Osteoblast (primary cell): ENCODE data around the gene SSR1. TPM values are rescaled to one million over a fixed set of nuclear protein-coding genes. Genes with fewer than 3 reads are reported as not detected.

ENCODE experiments used
- DNase-seq: peaks from one replicate; pipeline ENCODE4 v3.0.0; 2011; ENCODE audit warnings: low spot score, mixed read lengths; ENCODE audit not compliant: insufficient read length; ENCODE audit errors: missing footprints
- H2AFZ ChIP-seq: 2 replicates; pipeline ENCODE4 v1.6.0; 2011; ENCODE audit warnings: mild to moderate bottlenecking, low read length
- H3K27ac ChIP-seq: 2 replicates; pipeline ENCODE4 v1.5.1; 2011; ENCODE audit warnings: mild to moderate bottlenecking, low read depth, low read length, moderate library complexity
- H3K27me3 ChIP-seq: 2 replicates; pipeline ENCODE4 v1.6.0; 2012; ENCODE audit warnings: mild to moderate bottlenecking, control low read depth, inconsistent platforms, low read length, moderate library complexity; ENCODE audit not compliant: insufficient read depth
- H3K36me3 ChIP-seq: 2 replicates; pipeline ENCODE4 v1.5.1; 2011; ENCODE audit warnings: mild to moderate bottlenecking, low read length, control low read depth, moderate library complexity; ENCODE audit not compliant: insufficient read depth
- H3K4me1 ChIP-seq: 2 replicates; pipeline ENCODE4 v1.5.1; 2011; ENCODE audit warnings: mild to moderate bottlenecking, low read length, control low read depth, moderate library complexity; ENCODE audit not compliant: insufficient read depth
- H3K4me2 ChIP-seq: 2 replicates; pipeline ENCODE4 v1.6.0; 2011; ENCODE audit warnings: mild to moderate bottlenecking, low read length; ENCODE audit not compliant: insufficient read depth
- H3K4me3 ChIP-seq: fragments of 200-600 bp; sonication (generic); 3 replicates; pipeline ENCODE4 v1.5.1; 2012; ENCODE audit warnings: mild to moderate bottlenecking, low read length, inconsistent platforms; ENCODE audit not compliant: insufficient read depth
- H3K79me2 ChIP-seq: 2 replicates; pipeline ENCODE4 v1.6.0; 2012; ENCODE audit warnings: mild to moderate bottlenecking, low read length, control low read depth, inconsistent platforms; ENCODE audit not compliant: insufficient read depth
- H3K9me3 ChIP-seq: 2 replicates; pipeline ENCODE4 v1.5.1; 2011; ENCODE audit warnings: low read depth, low read length, control low read depth
- H4K20me1 ChIP-seq: 2 replicates; pipeline ENCODE4 v1.6.0; 2012; ENCODE audit warnings: mild to moderate bottlenecking, low read length, control low read depth; ENCODE audit not compliant: insufficient read depth
- total RNA-seq: library from RNA; depleted of rRNA; stranded (reverse); fragments of >200 nt; gene quantifications from 2 replicates; pipeline ENCODE4 v1.2.3, GENCODE V29; 2012
- TF ChIP-seq, protein P1 (sequence below): IDR thresholded peaks from 2 replicates; pipeline ENCODE4 v1.5.1; 2011; ENCODE audit warnings: mild to moderate bottlenecking, low read depth, low read length, moderate library complexity; ENCODE audit errors: extremely low read depth

The SSR1 gene
- total RNA-seq, 1 donor, result 89.4 TPM

DNA sequence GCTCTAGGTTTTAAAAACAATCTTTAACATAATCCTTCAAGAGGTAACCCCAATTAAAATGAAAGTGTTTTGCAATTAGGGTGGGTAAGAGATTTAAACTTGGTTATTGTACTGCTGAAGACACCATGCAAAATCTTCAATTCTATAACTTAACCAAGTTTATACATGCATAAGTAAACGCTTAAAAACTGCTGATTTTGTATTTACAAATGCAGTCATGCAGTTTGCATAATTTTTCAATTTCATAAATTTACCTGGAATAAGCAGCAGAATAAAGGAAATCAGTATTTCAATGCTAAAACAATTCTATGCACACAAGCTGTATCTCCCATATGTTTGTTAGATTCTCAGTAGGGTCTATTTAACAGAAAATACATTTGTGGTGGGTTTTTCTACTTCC, 22.9 kb downstream of the SSR1 start:
- Histone ChIP-seq H3K4me3 (no peak overlapping the region), H3K9me3 (no peaks in the 10 kb centered on the region), H3K27ac (no peak overlapping the region), H3K27me3 (no peaks in the 10 kb centered on the region), H2AFZ (no peak overlapping the region), H3K36me3 (peaks cover 95% of the 10 kb centered on the region), H3K4me1 (no peaks in the 10 kb centered on the region), H3K79me2 (peaks cover 2% of the 10 kb centered on the region), H4K20me1 (peaks cover under 1% of the 10 kb centered on the region), H3K4me2 (no peak overlapping the region)
- no peak for DNase-seq
- TF ChIP-seq, protein P1, sequence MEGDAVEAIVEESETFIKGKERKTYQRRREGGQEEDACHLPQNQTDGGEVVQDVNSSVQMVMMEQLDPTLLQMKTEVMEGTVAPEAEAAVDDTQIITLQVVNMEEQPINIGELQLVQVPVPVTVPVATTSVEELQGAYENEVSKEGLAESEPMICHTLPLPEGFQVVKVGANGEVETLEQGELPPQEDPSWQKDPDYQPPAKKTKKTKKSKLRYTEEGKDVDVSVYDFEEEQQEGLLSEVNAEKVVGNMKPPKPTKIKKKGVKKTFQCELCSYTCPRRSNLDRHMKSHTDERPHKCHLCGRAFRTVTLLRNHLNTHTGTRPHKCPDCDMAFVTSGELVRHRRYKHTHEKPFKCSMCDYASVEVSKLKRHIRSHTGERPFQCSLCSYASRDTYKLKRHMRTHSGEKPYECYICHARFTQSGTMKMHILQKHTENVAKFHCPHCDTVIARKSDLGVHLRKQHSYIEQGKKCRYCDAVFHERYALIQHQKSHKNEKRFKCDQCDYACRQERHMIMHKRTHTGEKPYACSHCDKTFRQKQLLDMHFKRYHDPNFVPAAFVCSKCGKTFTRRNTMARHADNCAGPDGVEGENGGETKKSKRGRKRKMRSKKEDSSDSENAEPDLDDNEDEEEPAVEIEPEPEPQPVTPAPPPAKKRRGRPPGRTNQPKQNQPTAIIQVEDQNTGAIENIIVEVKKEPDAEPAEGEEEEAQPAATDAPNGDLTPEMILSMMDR, result no peak

DNA sequence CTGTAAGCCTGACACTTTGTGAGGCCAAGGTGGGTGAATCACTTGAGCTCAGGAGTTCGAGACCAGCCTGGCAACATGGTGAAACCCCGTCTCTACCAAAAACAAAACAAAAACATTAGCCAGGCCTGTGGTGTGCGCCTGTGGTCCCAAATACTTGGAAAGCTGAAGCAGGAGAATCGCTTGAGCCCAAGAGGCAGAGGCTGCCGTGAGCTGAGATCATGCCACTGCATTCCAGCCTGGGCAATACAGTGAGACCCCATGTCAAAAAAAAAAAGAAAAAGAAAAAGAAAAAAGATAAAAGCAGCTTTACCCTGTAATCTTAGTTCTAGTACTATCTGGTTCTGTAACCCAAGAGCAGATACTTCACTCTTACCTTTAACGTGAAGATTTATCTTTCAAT, 27.6 kb downstream of the SSR1 start:
- H2AFZ ChIP-seq, result no peak overlapping the region
- H4K20me1 ChIP-seq, result peaks cover 3% of the 10 kb centered on the region
- H3K27ac ChIP-seq, result no peak overlapping the region
- H3K79me2 ChIP-seq, result no peaks in the 10 kb centered on the region
- H3K27me3 ChIP-seq, result no peaks in the 10 kb centered on the region
- H3K4me2 ChIP-seq, result no peak overlapping the region
- H3K36me3 ChIP-seq, result peaks cover 60% of the 10 kb centered on the region
- no peak overlapping the region for H3K4me3 ChIP-seq
- no peaks in the 10 kb centered on the region for H3K4me1 ChIP-seq
- TF ChIP-seq, protein P1, result no peak
- DNase-seq, result no peak
- no peaks in the 10 kb centered on the region for H3K9me3 ChIP-seq

DNA sequence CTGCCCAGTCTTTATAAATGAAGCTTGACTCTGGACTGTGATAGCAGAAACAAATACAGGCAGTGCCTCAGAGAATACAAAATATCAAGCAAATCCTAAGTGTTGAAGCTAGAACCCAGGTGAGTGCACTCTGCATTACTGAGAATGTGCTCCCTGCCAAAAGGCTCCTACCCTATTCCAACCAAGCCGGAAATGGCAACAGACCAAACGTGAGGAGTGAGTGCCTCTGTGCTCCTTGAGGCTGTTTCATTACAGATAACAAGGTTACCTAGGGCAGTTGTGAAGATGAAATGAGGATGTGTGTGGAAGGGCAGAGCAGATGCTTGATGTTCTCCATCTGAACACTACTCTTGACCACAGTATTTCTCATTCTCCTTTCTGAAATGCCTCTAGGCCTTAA, 29.3 kb downstream of the SSR1 start:
- Histone ChIP-seq H3K36me3 (peaks cover 43% of the 10 kb centered on the region), H3K4me3 (no peak overlapping the region), H2AFZ (no peak overlapping the region), H3K27ac (no peak overlapping the region), H3K79me2 (no peaks in the 10 kb centered on the region), H3K4me1 (no peaks in the 10 kb centered on the region), H3K9me3 (no peaks in the 10 kb centered on the region), H3K27me3 (no peaks in the 10 kb centered on the region), H4K20me1 (peaks cover 3% of the 10 kb centered on the region), H3K4me2 (no peak overlapping the region)
- no peak for DNase-seq
- TF ChIP-seq, protein P1, result no peak

DNA sequence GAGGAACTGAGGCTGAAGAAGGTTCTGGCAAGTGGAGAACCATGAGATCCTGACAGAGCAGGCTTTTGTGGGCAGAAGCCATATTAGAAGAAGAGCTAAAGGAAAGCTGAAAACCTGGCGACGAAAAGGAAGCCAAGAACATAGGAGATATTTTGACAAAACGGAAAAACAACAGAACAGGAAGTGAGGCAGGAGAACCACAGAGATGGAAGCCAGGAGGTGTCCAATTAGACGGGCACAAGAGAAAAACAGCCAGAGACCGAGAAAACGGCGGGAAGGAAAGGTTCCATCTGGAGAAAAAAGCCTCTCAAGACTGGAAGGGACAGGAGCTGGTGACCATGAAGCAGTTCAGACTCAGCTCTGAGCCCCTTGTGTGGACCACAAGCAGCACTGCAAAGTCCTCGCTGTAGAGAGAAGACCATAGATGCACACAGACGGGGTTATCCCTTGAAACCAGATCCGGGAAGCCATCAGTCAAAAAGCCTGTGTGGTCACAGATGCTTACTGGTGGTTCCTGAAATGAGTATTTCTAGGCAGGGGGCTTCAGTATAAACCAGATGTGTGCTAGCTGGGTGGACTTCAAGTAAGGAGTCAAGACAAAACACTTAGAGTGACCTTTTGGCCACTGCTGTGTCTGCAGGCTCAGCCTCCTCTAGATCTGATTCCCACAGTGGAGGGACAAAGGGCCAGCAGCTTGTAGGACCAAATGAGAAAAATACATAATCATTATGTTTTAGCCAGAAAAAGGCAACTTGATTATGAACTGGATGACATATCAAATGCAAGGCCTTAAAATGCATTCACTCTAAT, 30.7 kb downstream of the SSR1 start:
- no peak overlapping the region for H3K4me3 ChIP-seq
- peaks cover 30% of the 10 kb centered on the region for H3K36me3 ChIP-seq
- H3K4me1 ChIP-seq, result no peaks in the 10 kb centered on the region
- no peak overlapping the region for H2AFZ ChIP-seq
- DNase-seq, result peak; percentile 14
- H3K9me3 ChIP-seq, result no peaks in the 10 kb centered on the region
- TF ChIP-seq, protein P1, result no peak
- H3K79me2 ChIP-seq, result no peaks in the 10 kb centered on the region
- H3K27ac ChIP-seq, result no peak overlapping the region
- peaks cover 3% of the 10 kb centered on the region for H4K20me1 ChIP-seq
- no peaks in the 10 kb centered on the region for H3K27me3 ChIP-seq
- no peak overlapping the region for H3K4me2 ChIP-seq
